ENCODE measurements around the gene MICB. TPM values are rescaled to one million over a fixed set of nuclear protein-coding genes. Genes with fewer than 3 reads are reported as not detected.

MICB gene
- total and polyA plus RNA-seq, 9 of the 15 experiments (the other 6 are each of a cell fraction or from before 2014, with no cell fraction given), result 13.3 to 34.5 (median 19.8) TPM

DNA sequence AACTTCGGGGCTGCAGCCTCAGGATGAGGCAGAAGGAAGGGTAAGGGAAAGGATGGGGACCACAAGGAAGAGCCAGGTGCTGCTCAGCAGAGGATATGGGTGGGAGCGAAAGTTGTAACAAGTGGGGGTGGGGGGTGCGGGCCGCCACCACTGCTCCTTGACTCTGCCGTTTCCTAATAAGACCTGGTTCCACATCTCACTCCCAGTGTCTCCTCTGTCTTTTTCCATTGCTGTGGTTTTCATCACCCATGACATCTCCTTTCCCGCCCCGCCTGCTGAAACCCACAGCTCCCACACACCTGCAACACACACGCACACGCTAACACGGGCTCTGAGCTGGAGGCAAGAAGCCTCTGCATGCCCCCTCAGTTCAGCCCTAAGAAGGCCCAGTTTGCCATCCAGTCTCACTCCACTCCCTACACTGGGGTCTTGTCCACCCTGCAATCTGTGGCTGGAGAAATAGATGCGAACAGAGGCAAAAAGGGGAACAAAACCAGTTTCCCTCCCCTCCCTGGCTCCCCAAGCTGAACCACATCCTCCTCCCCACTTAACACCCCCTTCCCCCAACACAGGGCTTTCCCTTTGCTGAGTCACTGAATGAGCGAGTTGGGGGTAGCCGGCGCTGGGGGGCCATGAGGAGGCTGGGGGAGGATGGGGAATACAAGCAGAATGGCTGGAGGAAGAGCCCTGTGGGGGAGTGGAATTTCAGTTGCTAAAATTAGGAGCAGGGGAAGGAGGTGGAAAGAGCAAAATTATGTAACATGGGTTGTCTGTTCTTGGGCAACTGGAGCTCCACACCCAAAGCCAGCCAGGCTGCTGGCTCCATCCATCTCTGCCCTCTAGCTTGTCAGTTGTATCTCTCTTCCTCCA is 60.9 kb downstream of the MICB start (continued):
- TF ChIP-seq, protein P1, sequence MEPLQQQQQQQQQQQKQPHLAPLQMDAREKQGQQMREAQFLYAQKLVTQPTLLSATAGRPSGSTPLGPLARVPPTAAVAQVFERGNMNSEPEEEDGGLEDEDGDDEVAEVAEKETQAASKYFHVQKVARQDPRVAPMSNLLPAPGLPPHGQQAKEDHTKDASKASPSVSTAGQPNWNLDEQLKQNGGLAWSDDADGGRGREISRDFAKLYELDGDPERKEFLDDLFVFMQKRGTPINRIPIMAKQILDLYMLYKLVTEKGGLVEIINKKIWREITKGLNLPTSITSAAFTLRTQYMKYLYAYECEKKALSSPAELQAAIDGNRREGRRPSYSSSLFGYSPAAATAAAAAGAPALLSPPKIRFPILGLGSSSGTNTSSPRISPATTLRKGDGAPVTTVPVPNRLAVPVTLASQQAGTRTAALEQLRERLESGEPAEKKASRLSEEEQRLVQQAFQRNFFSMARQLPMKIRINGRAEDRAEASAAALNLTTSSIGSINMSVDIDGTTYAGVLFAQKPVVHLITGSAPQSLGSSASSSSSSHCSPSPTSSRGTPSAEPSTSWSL (CRISPR knock-in tag; IDR thresholded peaks at IDR 0.05; ENCODE audit: borderline replicate concordance), result no peak
- TF ChIP-seq, protein P2, sequence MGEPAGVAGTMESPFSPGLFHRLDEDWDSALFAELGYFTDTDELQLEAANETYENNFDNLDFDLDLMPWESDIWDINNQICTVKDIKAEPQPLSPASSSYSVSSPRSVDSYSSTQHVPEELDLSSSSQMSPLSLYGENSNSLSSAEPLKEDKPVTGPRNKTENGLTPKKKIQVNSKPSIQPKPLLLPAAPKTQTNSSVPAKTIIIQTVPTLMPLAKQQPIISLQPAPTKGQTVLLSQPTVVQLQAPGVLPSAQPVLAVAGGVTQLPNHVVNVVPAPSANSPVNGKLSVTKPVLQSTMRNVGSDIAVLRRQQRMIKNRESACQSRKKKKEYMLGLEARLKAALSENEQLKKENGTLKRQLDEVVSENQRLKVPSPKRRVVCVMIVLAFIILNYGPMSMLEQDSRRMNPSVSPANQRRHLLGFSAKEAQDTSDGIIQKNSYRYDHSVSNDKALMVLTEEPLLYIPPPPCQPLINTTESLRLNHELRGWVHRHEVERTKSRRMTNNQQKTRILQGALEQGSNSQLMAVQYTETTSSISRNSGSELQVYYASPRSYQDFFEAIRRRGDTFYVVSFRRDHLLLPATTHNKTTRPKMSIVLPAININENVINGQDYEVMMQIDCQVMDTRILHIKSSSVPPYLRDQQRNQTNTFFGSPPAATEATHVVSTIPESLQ (CRISPR knock-in tag; IDR thresholded peaks at IDR 0.05), result 0 out of 2 replicates have a peak, but pooled peaks have one; percentile 30
- TF ChIP-seq GABPB1 (CRISPR knock-in tag; IDR thresholded peaks at IDR 0.05) (peak; percentile 70), MIER1 (IDR thresholded peaks at IDR 0.05; ENCODE audit: low read depth) (no peak), NEUROD1 (IDR thresholded peaks at IDR 0.05; ENCODE audit: borderline replicate concordance, low read depth, low read length, partially characterized antibody) (peak; percentile 69), EP400 (IDR thresholded peaks at IDR 0.05) (peak; percentile 34; the same call in 1 of the 2 replicates), ZNF232 (CRISPR knock-in tag; IDR thresholded peaks at IDR 0.05) (no peak), MEF2A (IDR thresholded peaks at IDR 0.05; ENCODE audit: control insufficient read depth, low read depth, low read length) (peak; percentile 57), CBFA2T3 (IDR thresholded peaks at IDR 0.05) (peak; percentile 43; the same call in 1 of the 2 replicates), L3MBTL2 (IDR thresholded peaks at IDR 0.05) (no peak), YY1 (IDR thresholded peaks at IDR 0.05; ENCODE audit: borderline replicate concordance in 1 of 3, control insufficient read depth in 1 of 3, extremely low read depth in 1 of 3, insufficient read depth in 3 of 3, insufficient read length in 1 of 3, insufficient replicate concordance in 2 of 3, low read depth in 1 of 3, low read length in 2 of 3) (peak in 1 of 3 experiments; percentile 31), BRD4 (IDR thresholded peaks at IDR 0.05) (0 out of 2 replicates have a peak, but pooled peaks have one; percentile 22), MEIS2 (IDR thresholded peaks at IDR 0.05; ENCODE audit: partially characterized antibody) (no peak), SUPT5H (IDR thresholded peaks at IDR 0.05) (no peak), ESRRA (IDR thresholded peaks at IDR 0.05; ENCODE audit: borderline replicate concordance, low read depth) (0 out of 2 replicates have a peak, but pooled peaks have one; percentile 10), ZNF41 (CRISPR knock-in tag; conservative IDR thresholded peaks at IDR 0.05) (no peak), ARNT (IDR thresholded peaks at IDR 0.05) (no peak), TEAD4 (IDR thresholded peaks at IDR 0.05; ENCODE audit: low read length) (peak; percentile 29; the same call in 1 of the 2 replicates), TEAD4 (CRISPR knock-in tag; IDR thresholded peaks at IDR 0.05; ENCODE audit: borderline replicate concordance) (no peak), KLF16 (IDR thresholded peaks at IDR 0.05) (peak; percentile 65), CEBPB (tag; IDR thresholded peaks at IDR 0.05) (peak; percentile 61), PHB (CRISPR knock-in tag; IDR thresholded peaks at IDR 0.05) (no peak)
- TF ChIP-seq, protein P3, sequence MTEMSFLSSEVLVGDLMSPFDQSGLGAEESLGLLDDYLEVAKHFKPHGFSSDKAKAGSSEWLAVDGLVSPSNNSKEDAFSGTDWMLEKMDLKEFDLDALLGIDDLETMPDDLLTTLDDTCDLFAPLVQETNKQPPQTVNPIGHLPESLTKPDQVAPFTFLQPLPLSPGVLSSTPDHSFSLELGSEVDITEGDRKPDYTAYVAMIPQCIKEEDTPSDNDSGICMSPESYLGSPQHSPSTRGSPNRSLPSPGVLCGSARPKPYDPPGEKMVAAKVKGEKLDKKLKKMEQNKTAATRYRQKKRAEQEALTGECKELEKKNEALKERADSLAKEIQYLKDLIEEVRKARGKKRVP (CRISPR knock-in tag; IDR thresholded peaks at IDR 0.05), result peak; percentile 81
- TF ChIP-seq, protein P4, sequence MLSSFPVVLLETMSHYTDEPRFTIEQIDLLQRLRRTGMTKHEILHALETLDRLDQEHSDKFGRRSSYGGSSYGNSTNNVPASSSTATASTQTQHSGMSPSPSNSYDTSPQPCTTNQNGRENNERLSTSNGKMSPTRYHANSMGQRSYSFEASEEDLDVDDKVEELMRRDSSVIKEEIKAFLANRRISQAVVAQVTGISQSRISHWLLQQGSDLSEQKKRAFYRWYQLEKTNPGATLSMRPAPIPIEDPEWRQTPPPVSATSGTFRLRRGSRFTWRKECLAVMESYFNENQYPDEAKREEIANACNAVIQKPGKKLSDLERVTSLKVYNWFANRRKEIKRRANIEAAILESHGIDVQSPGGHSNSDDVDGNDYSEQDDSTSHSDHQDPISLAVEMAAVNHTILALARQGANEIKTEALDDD (IDR thresholded peaks at IDR 0.05), result 0 out of 2 replicates have a peak, but pooled peaks have one; percentile 20

Measured in K562 (cell line).